Measurements from ENCODE around the gene ACSM2A. TPM values are rescaled to one million over a fixed set of nuclear protein-coding genes. Genes with fewer than 3 reads are reported as not detected.
"Not testable (repeated sequence)": the region's sequence is repeated elsewhere in the genome, so short reads cannot be mapped to it uniquely, and the experiment has no call there.

Gene ACSM2A
- total RNA-seq, 1 experiment from 2014 or later = not detected

- DNase-seq (ENCODE audit: low spot score) = not testable (repeated sequence)
Measured at GRCh38 chr16:20446652-20447393, 4.5 kb upstream of the ACSM2A start.

DNA sequence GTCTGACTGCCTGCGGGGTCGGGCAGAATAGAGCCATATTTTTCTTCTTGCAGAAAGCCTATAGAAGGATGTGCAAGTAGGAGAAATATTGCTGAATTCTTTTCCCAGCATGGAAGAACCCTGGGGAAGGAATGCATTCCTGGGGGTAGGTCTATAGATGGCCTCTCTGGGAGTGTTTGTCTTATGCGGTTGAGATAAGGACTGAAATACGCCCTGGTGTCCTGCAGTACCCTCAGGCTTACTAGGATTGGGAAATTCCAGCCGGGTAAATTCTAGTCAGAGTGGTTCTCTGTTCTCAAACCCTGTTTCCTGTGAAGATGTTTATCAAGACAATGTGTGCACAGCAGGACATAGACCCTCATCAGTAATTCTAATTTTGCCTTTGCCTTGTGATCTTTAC, 2.3 kb downstream of the ACSM2A start:
- DNase-seq (ENCODE audit: low spot score) = not testable (repeated sequence)

- DNase-seq (ENCODE audit: low spot score) = not testable (repeated sequence)
Measured at GRCh38 chr16:20459227-20459626, 7.9 kb downstream of the ACSM2A start.

DNA sequence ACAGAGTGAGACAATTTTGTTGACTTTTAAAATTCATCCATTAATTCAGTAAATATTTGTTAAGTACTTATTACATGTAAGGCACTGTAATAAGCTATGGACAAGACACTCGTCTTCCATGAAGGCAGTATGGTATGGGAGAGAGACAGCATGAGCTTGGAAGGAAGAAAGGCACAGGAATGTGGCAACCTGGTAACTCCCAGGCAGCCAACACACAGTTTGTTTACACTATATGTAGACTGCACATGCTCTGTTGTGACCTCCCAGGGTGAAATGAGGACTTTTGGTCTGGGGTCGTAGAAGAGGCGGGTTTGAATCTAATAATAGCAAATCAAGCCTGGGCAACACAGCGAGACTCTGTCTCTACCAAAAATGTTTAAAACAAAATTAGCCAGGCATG, 9.0 kb downstream of the ACSM2A start:
- DNase-seq (ENCODE audit: low spot score) = not testable (repeated sequence)

- DNase-seq (ENCODE audit: low spot score) = not testable (repeated sequence)
Measured at GRCh38 chr16:20468954-20469353, 17.6 kb downstream of the ACSM2A start.

DNA sequence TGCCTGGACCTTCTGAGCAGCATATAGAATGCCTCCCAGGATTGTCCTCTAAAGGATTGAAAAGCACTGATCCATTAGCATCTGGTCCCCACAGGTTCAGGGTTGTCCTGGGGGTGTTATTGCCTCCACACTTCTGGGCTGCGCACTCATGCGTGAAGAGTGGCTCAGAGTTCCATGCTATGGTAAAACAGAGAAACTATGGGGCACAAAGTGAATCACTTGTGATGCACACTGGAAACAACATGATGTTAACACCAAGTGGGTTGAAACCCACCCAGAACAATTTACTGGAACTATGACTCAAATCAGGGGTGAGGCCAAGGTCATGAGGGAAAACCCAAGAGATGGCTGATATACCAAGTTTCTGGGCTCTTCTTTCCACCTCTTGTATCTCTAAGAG, 18.6 kb downstream of the ACSM2A start:
- not testable (repeated sequence) for DNase-seq (ENCODE audit: low spot score)

DNA sequence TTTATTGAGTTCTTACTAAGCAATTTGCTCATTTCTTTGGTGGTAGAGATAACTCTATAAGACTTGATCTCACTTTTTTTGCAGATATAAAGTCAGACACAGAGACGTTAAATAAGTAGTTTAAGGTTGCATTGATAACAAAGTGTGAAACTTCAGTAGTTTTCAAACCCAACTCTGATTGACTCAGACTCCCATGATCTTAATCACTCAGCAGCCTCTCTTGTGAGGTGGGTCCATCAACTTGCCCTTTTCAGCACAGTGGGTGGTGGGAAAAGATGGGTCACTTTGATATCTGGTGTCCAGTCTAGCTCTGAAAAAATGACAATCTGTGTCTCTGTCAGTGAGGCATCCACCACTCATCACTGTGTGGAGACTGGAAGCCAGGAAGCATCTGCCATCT, 19.4 kb downstream of the ACSM2A start:
- not testable (repeated sequence) for DNase-seq (ENCODE audit: low spot score)

DNA sequence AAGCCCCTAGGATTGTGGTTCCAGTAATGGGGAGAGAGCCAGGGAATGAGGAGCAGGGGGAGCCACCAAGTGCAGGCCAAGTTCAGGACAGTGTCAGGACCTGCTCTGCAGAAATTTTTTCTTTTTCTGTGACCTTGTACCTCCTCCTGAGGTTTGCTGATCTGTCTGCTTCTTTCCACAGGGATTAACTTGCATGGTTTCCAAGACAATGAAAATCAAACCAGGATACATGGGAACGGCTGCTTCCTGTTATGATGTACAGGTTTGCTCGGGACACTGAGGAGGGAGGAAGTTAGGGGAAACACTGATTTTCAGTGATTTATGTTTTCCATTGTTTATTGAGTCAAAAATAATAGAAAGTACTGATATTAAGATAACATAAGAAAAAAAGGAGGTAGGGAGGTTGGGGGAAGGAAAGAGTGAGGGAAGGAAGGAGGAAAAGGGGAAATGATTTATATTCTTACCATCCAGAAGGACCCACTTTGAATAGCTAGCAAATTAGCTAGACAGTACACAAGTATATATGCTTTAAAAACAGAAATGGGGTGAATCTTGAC, 25.9 kb downstream of the ACSM2A start:
- not testable (repeated sequence) for DNase-seq (ENCODE audit: low spot score)

DNA sequence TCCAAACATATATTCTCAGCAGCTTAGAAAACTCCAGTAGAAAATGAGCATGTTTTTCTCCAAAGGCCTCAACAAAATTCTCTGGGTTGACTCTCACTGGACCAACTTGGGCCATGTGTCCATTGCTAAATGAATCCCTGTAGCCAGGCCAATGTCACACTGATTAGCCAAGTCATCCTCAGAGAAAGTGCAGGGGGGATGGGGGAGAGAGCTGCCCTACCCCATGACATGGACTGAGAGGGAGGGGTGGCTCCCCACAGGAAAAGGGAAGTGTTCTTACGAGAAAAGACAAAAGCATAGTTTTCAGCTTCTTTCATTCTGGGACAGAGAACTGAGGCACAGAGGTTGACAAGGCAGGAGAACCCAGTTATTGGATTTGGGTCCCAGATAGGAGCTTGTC, 32.7 kb downstream of the ACSM2A start:
- DNase-seq (ENCODE audit: low spot score) = not testable (repeated sequence)

GRCh38 chr16:20484726-20485125, 33.4 kb downstream of the ACSM2A start:
- no peak for DNase-seq (ENCODE audit: low spot score)

- no peak for DNase-seq (ENCODE audit: low spot score)
Measured at GRCh38 chr16:20485408-20485807, 34.1 kb downstream of the ACSM2A start.

- not testable (repeated sequence) for DNase-seq (ENCODE audit: low spot score)
Measured at GRCh38 chr16:20490994-20491393, 39.7 kb downstream of the ACSM2A start.

GRCh38 chr16:20491448-20491847, 40.1 kb downstream of the ACSM2A start:
- not testable (repeated sequence) for DNase-seq (ENCODE audit: low spot score)

GRCh38 chr16:20504418-20504817, 53.1 kb downstream of the ACSM2A start:
- DNase-seq (ENCODE audit: low spot score) = no peak

GRCh38 chr16:20507280-20507679, 56.0 kb downstream of the ACSM2A start:
- no peak for DNase-seq (ENCODE audit: low spot score)

DNA sequence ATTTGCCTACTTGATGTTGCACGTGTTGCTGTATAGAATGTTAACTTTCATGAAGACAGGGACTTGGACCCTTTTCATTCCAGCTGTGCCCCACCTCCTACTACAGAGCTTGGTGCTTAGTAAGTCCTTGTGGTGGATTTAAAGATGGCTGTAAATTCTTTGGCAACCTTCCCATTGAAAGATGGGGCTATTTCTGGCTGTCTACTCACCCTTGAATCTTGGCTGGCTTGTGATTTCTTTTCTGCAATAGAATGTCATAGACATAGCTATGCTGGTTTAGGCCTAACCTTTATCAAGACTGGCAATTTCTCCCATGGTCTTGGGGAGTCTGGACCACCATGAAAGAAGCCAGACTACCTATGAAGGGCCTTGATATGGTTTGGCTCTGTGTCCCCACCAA, 59.0 kb downstream of the ACSM2A start:
- no peak for DNase-seq (ENCODE audit: low spot score)

- DNase-seq (ENCODE audit: low spot score) = no peak
Measured at GRCh38 chr16:20515688-20516090, 64.4 kb downstream of the ACSM2A start.

- DNase-seq (ENCODE audit: low spot score) = no peak
Measured at GRCh38 chr16:20517149-20517548, 65.8 kb downstream of the ACSM2A start.

GRCh38 chr16:20519231-20519630, 67.9 kb downstream of the ACSM2A start:
- no peak for DNase-seq (ENCODE audit: low spot score)

DNA sequence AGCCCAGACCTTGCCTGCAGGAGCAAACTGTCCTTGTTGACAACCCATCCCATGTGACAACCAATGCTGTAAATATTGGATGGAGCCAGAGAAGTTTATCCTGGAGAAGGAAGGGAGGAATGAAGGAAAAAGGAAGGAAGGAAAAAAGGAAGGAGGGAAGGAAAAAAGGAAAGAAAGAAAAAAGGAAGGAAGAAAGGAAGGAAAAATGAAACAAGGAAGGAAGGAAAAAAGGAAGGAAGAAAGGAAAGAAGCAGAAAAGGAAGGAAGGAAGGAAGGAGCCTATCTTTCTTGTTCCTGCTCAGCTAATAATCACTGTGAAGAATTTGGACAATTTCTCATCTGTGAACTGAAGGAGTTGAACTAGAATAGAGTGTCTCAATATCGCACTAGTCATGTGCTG, 68.8 kb downstream of the ACSM2A start:
- DNase-seq (ENCODE audit: low spot score) = no peak

GRCh38 chr16:20531795-20532194, 80.5 kb downstream of the ACSM2A start:
- not testable (repeated sequence) for DNase-seq (ENCODE audit: low spot score)

DNA sequence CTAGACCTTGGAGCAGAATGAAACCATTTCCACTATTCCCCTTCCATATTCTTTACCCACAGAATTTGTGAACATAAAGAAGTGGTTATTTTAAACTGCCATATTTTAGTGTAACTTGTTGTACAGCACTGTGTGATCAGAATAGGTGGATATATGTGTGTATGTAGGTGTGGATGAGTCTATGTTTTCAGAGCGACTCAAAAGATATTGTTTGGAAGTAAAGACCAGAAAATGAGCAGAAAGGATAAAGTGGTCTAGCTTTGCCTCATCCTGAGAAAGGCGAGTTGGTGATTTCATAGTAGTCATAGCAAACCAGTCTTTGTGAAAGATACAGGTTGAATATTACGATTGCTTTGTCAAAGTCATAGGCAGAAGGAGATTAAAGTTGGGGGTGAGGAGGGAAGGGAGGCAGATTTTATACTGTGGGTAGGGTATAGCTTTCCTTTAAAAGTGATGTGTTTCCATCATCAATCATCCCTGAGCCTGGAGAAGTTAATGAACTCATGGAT, 81.0 kb downstream of the ACSM2A start:
- DNase-seq (ENCODE audit: low spot score) = not testable (repeated sequence)

- not testable (repeated sequence) for DNase-seq (ENCODE audit: low spot score)
Measured at GRCh38 chr16:20536669-20537068, 85.3 kb downstream of the ACSM2A start.
